ENCODE data around the gene LPIN2. TPM values are rescaled to one million over a fixed set of nuclear protein-coding genes. Genes with fewer than 3 reads are reported as not detected.

LPIN2 gene
- total and polyA plus RNA-seq, 2 of the 4 experiments (the other 2 are of a cell fraction): 16.2 to 21.9 TPM

DNA sequence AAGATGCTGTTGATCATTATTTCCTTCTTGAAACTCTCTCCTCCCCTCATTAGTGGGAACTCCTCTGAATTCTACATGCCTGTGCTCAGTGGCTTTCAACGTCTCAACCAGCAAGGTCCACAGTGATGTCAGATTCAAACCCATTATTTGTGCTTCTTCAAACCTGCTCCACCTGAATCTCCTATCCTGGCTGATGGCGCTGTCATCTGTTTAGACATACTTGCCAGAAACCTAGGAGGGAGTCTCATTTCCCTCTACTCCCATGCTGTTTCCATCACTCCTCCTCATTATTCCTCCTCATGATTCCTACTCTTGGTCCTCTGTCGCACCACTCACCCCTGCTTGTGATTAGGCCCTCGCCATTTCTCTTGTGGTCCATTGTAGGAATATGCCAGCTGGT lies 2.9 kb upstream of the LPIN2 start:
- intact Hi-C loops (cut with micrococcal nuclease): loop anchor here (2.0 kb wide), 1 partner anchor 13 kb away; no protein-coding TSS in a partner anchor

More for the DNA sequence above, 2.9 kb upstream of the LPIN2 start:
- Histone ChIP-seq H3K4me3 (ENCODE audit: insufficient read depth, low read depth, low read length) (no peak overlapping the region), H3K79me1 (ENCODE audit: low read depth in 1 of 2, low read length in 2 of 2) (peaks cover 9 to 15% of the 10 kb centered on the region in 2 experiments; a peak in 3 of 4 replicates), H3K27me3 (ENCODE audit: control insufficient read depth, insufficient read depth, low read length) (no peaks in the 10 kb centered on the region), H2AK9ac (replicated peaks; ENCODE audit: low read depth, low read length, poor library complexity) (peak overlapping the region; percentile 35), H2BK15ac (ENCODE audit: low read depth, low read length) (peak overlapping the region; percentile 45; the same call in 2 of the 3 replicates), H3K4me1 (ENCODE audit: control insufficient read depth, insufficient read depth, low read length) (peaks cover 16% of the 10 kb centered on the region), H2BK5ac (ENCODE audit: low read depth, low read length, poor library complexity, severe bottlenecking) (peak overlapping the region; percentile 35), H3K9ac (ENCODE audit: low read depth, low read length) (no peak overlapping the region), H2AK5ac (ENCODE audit: low read depth, low read length) (peak overlapping the region; percentile 87), H4K20me1 (ENCODE audit: insufficient read depth, low read length) (peaks cover 5% of the 10 kb centered on the region; the same call in 1 of the 2 replicates), H3K56ac (ENCODE audit: extremely low read depth, insufficient read depth, low read length) (no peak overlapping the region), H3K9me1 (ENCODE audit: insufficient read depth, low read length) (peaks cover 14% of the 10 kb centered on the region), H4K91ac (ENCODE audit: insufficient read depth, low read depth, low read length) (peak overlapping the region; percentile 62; the same call in 1 of the 2 replicates), H3K18ac (ENCODE audit: low read depth, low read length) (no peak overlapping the region; the same call in 1 of the 2 replicates), H3K9me3 (ENCODE audit: control insufficient read depth, insufficient read depth, low read length) (no peaks in the 10 kb centered on the region), H3K36me3 (ENCODE audit: control insufficient read depth, insufficient read depth, low read length) (peaks cover 4% of the 10 kb centered on the region), H3K4ac (ENCODE audit: low read depth, low read length) (peak overlapping the region; percentile 62; the same call in 1 of the 2 replicates), H3K4me2 (ENCODE audit: low read depth, low read length) (no peak overlapping the region), H2AFZ (replicated peaks; ENCODE audit: low read length, poor library complexity) (no peak overlapping the region), H3K27ac (ENCODE audit: insufficient read depth, low read length) (no peak overlapping the region), H3K23ac (ENCODE audit: low read depth, low read length) (no peak overlapping the region), H2BK20ac (ENCODE audit: low read depth, low read length) (peak overlapping the region; percentile 85), H4K8ac (ENCODE audit: low read depth in 2 of 2, low read length in 2 of 2) (peak overlapping the region in 1 of 2 experiments; percentile 43; a peak in 1 of 4 replicates), H3K14ac (replicated peaks; ENCODE audit: low read depth, low read length) (peak overlapping the region; percentile 49; the same call in 1 of the 2 replicates), H2BK120ac (ENCODE audit: low read depth, low read length) (peak overlapping the region; percentile 54; the same call in 1 of the 2 replicates), H4K5ac (ENCODE audit: low read depth, low read length) (no peak overlapping the region)
- DNase-seq (no peak), ATAC-seq (ENCODE audit: low read depth) (no peak)
- ChIA-PET POLR2A (ENCODE audit: unreplicated experiment) (no interaction called here), CTCF (no interaction called here)
- WGBS, 2 experiments (ENCODE audit: extremely low coverage in 2 of 2, insufficient read length in 1 of 2): 100% methylated on average over 1 of the region's 4 CpGs; no CpG with 5 or more reads in 1 of the 2 experiments
- in situ Hi-C loops (cut with MboI; ENCODE audit: low sequenced_read_pairs) (no loop called here), dilution Hi-C loops (cut with HindIII; ENCODE audit: low sequenced_read_pairs, unreplicated experiment) (no loop called here)
- TF ChIP-seq SMC3 (IDR thresholded peaks at IDR 0.05; ENCODE audit: low read depth, low read length): no peak
- TF ChIP-seq BHLHE40 (IDR thresholded peaks at IDR 0.05; ENCODE audit: low read depth, low read length): no peak
- TF ChIP-seq, protein P1, sequence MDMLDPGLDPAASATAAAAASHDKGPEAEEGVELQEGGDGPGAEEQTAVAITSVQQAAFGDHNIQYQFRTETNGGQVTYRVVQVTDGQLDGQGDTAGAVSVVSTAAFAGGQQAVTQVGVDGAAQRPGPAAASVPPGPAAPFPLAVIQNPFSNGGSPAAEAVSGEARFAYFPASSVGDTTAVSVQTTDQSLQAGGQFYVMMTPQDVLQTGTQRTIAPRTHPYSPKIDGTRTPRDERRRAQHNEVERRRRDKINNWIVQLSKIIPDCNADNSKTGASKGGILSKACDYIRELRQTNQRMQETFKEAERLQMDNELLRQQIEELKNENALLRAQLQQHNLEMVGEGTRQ (IDR thresholded peaks at IDR 0.05; ENCODE audit: low read depth, low read length): no peak
- TF ChIP-seq POLR2A (IDR thresholded peaks at IDR 0.05; ENCODE audit: low read depth, low read length): no peak
- TF ChIP-seq RCOR1 (IDR thresholded peaks at IDR 0.05; ENCODE audit: insufficient replicate concordance, low read length): no peak
- TF ChIP-seq MAZ (IDR thresholded peaks at IDR 0.05; ENCODE audit: borderline replicate concordance, low read depth, low read length): no peak
- TF ChIP-seq CEBPB (IDR thresholded peaks at IDR 0.05; ENCODE audit: low read depth, low read length): no peak
- TF ChIP-seq, protein P2, sequence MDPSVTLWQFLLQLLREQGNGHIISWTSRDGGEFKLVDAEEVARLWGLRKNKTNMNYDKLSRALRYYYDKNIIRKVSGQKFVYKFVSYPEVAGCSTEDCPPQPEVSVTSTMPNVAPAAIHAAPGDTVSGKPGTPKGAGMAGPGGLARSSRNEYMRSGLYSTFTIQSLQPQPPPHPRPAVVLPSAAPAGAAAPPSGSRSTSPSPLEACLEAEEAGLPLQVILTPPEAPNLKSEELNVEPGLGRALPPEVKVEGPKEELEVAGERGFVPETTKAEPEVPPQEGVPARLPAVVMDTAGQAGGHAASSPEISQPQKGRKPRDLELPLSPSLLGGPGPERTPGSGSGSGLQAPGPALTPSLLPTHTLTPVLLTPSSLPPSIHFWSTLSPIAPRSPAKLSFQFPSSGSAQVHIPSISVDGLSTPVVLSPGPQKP (IDR thresholded peaks at IDR 0.05; ENCODE audit: borderline replicate concordance, low read depth, low read length): no peak
- TF ChIP-seq CHD1 (IDR thresholded peaks at IDR 0.05; ENCODE audit: low read depth, low read length): no peak
- no peak for TF ChIP-seq RAD21 (IDR thresholded peaks at IDR 0.05; ENCODE audit: low read length)
- no peak for TF ChIP-seq MXI1 (IDR thresholded peaks at IDR 0.05; ENCODE audit: borderline replicate concordance, low read depth, low read length)
- TF ChIP-seq, protein P3, sequence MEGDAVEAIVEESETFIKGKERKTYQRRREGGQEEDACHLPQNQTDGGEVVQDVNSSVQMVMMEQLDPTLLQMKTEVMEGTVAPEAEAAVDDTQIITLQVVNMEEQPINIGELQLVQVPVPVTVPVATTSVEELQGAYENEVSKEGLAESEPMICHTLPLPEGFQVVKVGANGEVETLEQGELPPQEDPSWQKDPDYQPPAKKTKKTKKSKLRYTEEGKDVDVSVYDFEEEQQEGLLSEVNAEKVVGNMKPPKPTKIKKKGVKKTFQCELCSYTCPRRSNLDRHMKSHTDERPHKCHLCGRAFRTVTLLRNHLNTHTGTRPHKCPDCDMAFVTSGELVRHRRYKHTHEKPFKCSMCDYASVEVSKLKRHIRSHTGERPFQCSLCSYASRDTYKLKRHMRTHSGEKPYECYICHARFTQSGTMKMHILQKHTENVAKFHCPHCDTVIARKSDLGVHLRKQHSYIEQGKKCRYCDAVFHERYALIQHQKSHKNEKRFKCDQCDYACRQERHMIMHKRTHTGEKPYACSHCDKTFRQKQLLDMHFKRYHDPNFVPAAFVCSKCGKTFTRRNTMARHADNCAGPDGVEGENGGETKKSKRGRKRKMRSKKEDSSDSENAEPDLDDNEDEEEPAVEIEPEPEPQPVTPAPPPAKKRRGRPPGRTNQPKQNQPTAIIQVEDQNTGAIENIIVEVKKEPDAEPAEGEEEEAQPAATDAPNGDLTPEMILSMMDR (conservative IDR thresholded peaks at IDR 0.05; ENCODE audit: low read depth, low read length): no peak
- no peak for TF ChIP-seq MAFK (IDR thresholded peaks at IDR 0.05; ENCODE audit: low read depth, low read length)
- TF ChIP-seq FOS (IDR thresholded peaks at IDR 0.05; ENCODE audit: low read depth, low read length): no peak
- TF ChIP-seq RFX5 (IDR thresholded peaks at IDR 0.05; ENCODE audit: low read depth, low read length): no peak
- BruUV-seq (replicated peaks): no TSS peak

Measured in IMR-90 (cell line).